HG02759 (cell line): ENCODE data around the gene IPO5.
"Not testable (repeated sequence)": the region's sequence is repeated elsewhere in the genome, so short reads cannot be mapped to it uniquely, and the experiment has no call there.

ENCODE experiments used
- ATAC-seq: cut with Tn5 transposase; IDR thresholded peaks from one replicate; pipeline ENCODE4 v1.9.1; 2021; ENCODE audit warnings: mild to moderate bottlenecking, moderate library complexity; ENCODE audit not compliant: unreplicated experiment

The IPO5 gene

DNA sequence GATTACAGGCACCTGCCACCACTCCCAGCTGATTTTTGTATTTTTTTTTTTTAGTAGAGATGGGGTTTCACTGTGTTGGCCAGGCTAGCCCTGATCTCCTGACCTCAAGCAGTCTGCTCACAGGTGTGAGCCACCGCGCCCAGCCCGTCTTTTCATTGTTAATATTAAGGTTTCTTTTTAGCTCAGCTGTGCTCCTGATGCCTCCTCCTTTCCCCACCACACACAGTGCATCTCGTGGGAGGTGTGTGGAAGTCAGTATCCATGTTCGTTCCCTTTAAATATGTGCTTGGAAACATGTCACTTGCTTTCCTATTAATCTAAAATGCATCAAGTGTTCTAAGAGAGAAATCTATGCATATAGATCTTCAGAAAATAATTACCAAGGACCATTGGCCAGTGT is 53.5 kb downstream of the IPO5 start:
- ATAC-seq: no peak

GRCh38 chr13:98013241-98013640 is 59.8 kb downstream of the IPO5 start:
- no peak for ATAC-seq

GRCh38 chr13:98014766-98015165 is 61.3 kb downstream of the IPO5 start:
- ATAC-seq: no peak

DNA sequence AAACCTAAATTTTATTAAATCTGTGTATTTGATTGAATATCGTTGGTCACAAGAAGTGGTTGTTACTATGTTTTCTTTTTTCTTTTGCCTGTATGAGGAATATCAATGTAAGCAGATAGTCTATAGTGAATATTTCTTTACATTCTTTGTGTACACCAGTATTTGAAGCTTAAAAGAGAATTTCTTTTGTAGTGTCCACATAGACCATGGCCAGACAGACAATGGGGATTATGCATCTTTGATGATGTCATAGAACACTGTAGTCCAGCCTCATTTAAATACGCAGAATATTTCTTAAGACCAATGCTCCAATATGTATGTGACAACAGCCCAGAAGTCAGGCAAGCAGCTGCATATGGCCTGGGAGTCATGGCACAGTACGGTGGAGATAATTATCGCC is 64.8 kb downstream of the IPO5 start:
- ATAC-seq: no peak

DNA sequence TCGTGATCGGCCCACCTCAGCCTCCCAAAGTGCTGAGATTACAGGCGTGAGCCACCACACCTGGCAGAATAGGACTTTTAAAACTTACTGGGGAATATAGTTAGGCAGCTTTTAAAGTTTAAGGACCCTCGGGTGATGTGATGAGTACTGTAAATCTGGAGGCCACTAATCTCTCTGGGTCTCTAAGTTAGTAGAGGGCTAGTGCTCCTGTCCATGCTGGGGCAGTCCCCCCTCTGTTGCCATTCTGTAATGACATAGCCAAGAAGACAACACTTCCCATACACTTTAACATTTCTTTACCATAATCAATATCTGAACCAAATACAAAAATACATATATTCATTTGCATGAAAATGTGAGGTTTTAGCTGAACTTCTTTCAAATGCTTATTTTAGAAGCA is 65.7 kb downstream of the IPO5 start:
- ATAC-seq: no peak

DNA sequence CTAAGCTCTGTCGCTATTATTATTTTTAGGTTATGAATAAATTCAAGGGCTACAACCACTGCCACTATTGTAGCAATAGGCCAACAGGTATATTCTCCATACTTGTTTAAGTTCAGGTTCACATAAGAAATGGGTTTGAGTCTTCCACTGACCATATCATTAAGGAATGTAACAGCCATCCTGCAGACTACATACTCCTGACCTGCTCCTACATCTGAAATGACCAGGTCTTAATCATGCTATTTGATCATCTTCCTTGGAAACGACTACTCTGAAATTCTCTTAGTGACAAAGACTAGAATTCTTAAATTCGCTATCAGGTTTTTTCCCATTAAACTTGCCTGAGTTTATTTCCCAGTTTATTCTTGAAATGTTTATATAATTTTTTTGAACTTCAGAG is 66.8 kb downstream of the IPO5 start:
- no peak for ATAC-seq

- no peak for ATAC-seq
These were observed 68.7 kb downstream of the IPO5 start for GRCh38 chr13:98022210-98022609.

DNA sequence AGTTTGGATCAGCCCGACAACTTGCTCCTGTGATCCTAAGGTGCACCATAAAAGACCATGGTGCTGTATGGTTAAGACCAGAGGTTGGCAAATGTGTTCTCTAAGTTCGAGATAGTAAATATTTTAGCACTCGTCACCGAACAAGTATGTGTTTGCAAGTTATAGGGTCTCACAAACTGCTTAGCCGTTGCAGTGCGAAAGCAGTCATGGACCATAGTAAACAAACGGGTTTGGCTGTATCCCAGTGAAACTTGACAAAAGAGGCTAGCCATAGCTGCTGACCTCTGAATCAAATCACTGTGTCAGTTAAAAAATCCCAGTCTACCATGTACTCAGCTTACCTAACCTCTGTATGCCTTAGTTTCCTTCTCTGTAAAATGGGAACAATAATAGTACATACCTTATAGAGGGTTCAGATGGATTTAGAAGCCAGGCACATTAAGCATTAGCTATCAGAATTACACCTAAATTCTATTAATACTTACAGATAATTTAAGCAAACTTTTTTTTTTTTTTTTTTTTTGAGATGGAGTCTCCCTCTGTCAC is 72.1 kb downstream of the IPO5 start:
- no peak for ATAC-seq

GRCh38 chr13:98026457-98026857 is 73.0 kb downstream of the IPO5 start:
- ATAC-seq: no peak

GRCh38 chr13:98032168-98032567 is 78.7 kb downstream of the IPO5 start:
- no peak for ATAC-seq

DNA sequence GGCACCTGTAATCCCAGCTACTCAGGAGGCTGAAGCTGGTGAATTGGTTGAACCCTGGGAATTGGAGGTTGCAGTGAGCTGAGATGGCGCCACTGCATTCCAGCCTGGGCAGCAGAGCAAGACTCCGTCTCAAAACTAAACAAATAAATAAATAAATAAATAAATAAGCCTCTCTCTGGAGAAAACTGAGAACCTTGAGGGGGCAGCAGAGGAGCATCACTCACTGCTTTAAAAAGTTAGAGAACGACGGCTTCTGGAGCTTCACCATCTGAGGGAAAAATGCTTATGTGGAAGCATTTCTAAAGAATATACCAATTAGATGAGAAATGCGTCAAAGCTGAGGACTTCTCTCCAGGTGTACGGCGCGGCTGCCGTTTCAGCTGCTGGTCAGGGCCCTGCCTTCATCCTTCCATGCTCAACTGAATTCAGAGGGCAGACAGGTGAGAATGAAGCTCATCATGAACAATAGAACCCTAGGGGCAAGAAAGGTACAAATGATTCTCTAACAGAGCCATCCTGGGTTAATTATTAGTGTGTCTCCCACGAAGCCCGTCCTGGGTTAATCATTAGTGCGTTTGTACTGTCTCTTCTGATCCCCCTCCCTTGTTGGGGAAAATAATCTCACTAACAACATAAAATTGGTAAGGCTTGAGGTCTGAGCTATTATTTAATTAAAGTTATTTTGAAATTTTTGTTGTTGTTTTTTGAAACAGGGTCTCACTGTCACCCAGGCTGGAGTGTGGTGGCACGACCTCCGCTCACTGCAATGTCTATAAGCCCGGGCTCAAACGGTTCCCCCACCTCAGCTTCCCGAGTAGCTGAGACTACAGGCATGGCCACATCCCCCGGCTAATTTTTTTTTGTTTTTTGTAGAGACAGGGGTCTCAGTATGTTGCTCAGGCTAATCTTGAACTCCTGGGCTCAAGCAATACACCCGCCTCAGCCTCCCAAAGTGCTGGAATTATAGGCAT is 80.1 kb downstream of the IPO5 start:
- no peak for ATAC-seq

DNA sequence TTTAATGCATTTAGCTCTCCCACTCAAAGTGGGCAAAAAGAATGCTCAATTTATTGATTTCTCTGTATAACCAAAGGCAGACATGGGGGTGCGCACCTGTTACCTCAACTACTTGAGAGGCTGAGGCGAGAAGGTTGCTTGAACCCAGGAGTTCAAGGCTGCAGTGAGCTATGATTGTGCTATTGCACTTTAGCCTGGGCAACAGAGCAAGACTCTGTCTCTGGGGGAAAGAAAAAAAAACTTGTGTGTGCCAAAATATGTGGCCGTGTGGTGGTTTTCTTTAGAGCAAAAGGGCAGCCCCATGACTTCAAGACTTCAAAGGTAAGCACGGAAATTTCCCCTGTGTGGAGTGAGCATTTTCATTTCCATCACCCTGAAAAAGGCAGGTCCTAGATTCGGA is 81.9 kb downstream of the IPO5 start:
- ATAC-seq: no peak

GRCh38 chr13:98036564-98037302 is 83.3 kb downstream of the IPO5 start:
- not testable (repeated sequence) for ATAC-seq

GRCh38 chr13:98039261-98039660 is 85.8 kb downstream of the IPO5 start:
- no peak for ATAC-seq

GRCh38 chr13:98039964-98040363 is 86.5 kb downstream of the IPO5 start:
- ATAC-seq: no peak

GRCh38 chr13:98041081-98041820 is 87.8 kb downstream of the IPO5 start:
- no peak for ATAC-seq

GRCh38 chr13:98044301-98044700 is 90.8 kb downstream of the IPO5 start:
- no peak for ATAC-seq

GRCh38 chr13:98047785-98048184 is 94.3 kb downstream of the IPO5 start:
- not testable (repeated sequence) for ATAC-seq

DNA sequence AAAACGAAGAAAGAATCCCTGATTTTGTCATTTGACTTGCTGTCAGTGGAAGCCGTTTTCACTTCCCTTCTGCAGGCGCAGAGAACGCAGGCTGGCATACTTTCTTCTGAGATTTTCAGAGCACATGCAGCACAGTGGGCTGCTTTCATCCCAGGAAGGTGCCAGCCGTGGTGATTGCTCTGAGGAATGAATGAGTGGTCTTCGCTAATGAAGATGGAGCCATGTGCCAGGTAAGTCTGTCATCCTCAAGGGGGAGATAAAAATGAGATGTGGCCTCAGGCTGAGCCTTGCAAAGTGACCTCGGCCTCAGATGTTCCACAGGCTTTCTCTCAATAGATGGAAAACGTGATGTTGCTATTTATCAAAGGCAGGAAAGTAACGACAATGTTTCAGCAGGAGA is 94.8 kb downstream of the IPO5 start:
- ATAC-seq: no peak

- no peak for ATAC-seq
These were observed 96.6 kb downstream of the IPO5 start for GRCh38 chr13:98050041-98050466.

GRCh38 chr13:98052412-98052811 is 98.9 kb downstream of the IPO5 start:
- no peak for ATAC-seq
